ENCODE measurements around the gene ANKRD13D. TPM values are rescaled to one million over a fixed set of nuclear protein-coding genes. Genes with fewer than 3 reads are reported as not detected.

Gene ANKRD13D
- total and polyA plus RNA-seq, 2 donors from 2014 or later: 21.9 to 68.3 TPM

GRCh38 chr11:67314218-67314617 lies 25.1 kb downstream of the ANKRD13D start:
- Histone ChIP-seq H3K4me3 (ENCODE audit: low read length in 3 of 3) (no peak overlapping the region), H3K36me3 (ENCODE audit: control insufficient read depth in 2 of 3, insufficient read depth in 3 of 3, low read length in 3 of 3) (no peaks in the 10 kb centered on the region), H3K4me1 (ENCODE audit: control insufficient read depth in 2 of 3, insufficient read depth in 2 of 3, low read depth in 1 of 3, low read length in 3 of 3) (peaks cover 0 to 6% (median 0%) of the 10 kb centered on the region in 3 donors), H3K27ac (ENCODE audit: low read depth in 2 of 2, low read length in 2 of 2) (no peak overlapping the region), H3K9ac (ENCODE audit: low read length in 3 of 3) (no peak overlapping the region), H3K9me3 (ENCODE audit: control insufficient read depth in 2 of 3, insufficient read depth in 1 of 3, low read length in 3 of 3) (no peaks in the 10 kb centered on the region), H3K27me3 (ENCODE audit: control insufficient read depth, insufficient read depth, low read length) (no peaks in the 10 kb centered on the region)
- FAIRE-seq (no peak), DNase-seq (no peak)
- no peak for TF ChIP-seq CTCF (IDR thresholded peaks at IDR 0.05; ENCODE audit: borderline replicate concordance, extremely low read depth, insufficient read depth)
- intact Hi-C loops (cut with DNase I): no loop called here

- DNase-seq: no peak
- intact Hi-C loops (cut with DNase I): loop anchor here (5.0 kb wide), 1 partner anchor 48 kb away; the partner anchor contains the start of gene GRK2
- H3K4me3 ChIP-seq (ENCODE audit: low read length in 3 of 3): no peak overlapping the region
- no peaks in the 10 kb centered on the region for H3K9me3 ChIP-seq (ENCODE audit: control insufficient read depth in 2 of 3, insufficient read depth in 1 of 3, low read length in 3 of 3)
- H3K4me1 ChIP-seq (ENCODE audit: control insufficient read depth in 2 of 3, insufficient read depth in 2 of 3, low read depth in 1 of 3, low read length in 3 of 3): peaks cover 0 to 6% (median 0%) of the 10 kb centered on the region in 3 donors
- FAIRE-seq: no peak
- H3K27ac ChIP-seq (ENCODE audit: low read depth in 2 of 2, low read length in 2 of 2): no peak overlapping the region
- TF ChIP-seq CTCF (IDR thresholded peaks at IDR 0.05; ENCODE audit: borderline replicate concordance, extremely low read depth, insufficient read depth): no peak
- no peaks in the 10 kb centered on the region for H3K36me3 ChIP-seq (ENCODE audit: control insufficient read depth in 2 of 3, insufficient read depth in 3 of 3, low read length in 3 of 3)
- H3K9ac ChIP-seq (ENCODE audit: low read length in 3 of 3): no peak overlapping the region
- no peaks in the 10 kb centered on the region for H3K27me3 ChIP-seq (ENCODE audit: control insufficient read depth, insufficient read depth, low read length)
Observed at GRCh38 chr11:67315325-67315909, 26.3 kb downstream of the ANKRD13D start.

- DNase-seq (no peak), FAIRE-seq (no peak)
- intact Hi-C loops (cut with DNase I): loop anchor here (5.0 kb wide), 1 partner anchor 50 kb away; the partner anchor contains the start of gene GRK2
- Histone ChIP-seq H3K36me3 (ENCODE audit: control insufficient read depth in 2 of 3, insufficient read depth in 3 of 3, low read length in 3 of 3) (no peaks in the 10 kb centered on the region), H3K4me1 (ENCODE audit: control insufficient read depth in 2 of 3, insufficient read depth in 2 of 3, low read depth in 1 of 3, low read length in 3 of 3) (peaks cover 0 to 6% (median 0%) of the 10 kb centered on the region in 3 donors), H3K27ac (ENCODE audit: low read depth in 2 of 2, low read length in 2 of 2) (peak overlapping the region; percentile 91 to 96), H3K27me3 (ENCODE audit: control insufficient read depth, insufficient read depth, low read length) (no peaks in the 10 kb centered on the region), H3K4me3 (ENCODE audit: low read length in 3 of 3) (peak overlapping the region; percentile 85 to 91 (median 90)), H3K9me3 (ENCODE audit: control insufficient read depth in 2 of 3, insufficient read depth in 1 of 3, low read length in 3 of 3) (no peaks in the 10 kb centered on the region), H3K9ac (ENCODE audit: low read length in 3 of 3) (peak overlapping the region; percentile 68 to 87 (median 78))
- no peak for TF ChIP-seq CTCF (IDR thresholded peaks at IDR 0.05; ENCODE audit: borderline replicate concordance, extremely low read depth, insufficient read depth)
Observed at GRCh38 chr11:67316882-67317204, 27.7 kb downstream of the ANKRD13D start.

All from kidney (tissue), 14 donors.